GM12864 (cell line): Measurements from ENCODE around the gene SPATA31E1.

Experiments used
- DNase-seq: peaks from one replicate; pipeline ENCODE4 v3.0.0-alpha.2; 2011; ENCODE audit warnings: low read depth
- H3K4me3 ChIP-seq: 2 replicates; pipeline ENCODE4 v1.5.1; 2011; ENCODE audit warnings: mild to moderate bottlenecking, low read depth, low read length, control low read depth
- TF ChIP-seq, protein P1 (sequence below): IDR thresholded peaks from 2 replicates; pipeline ENCODE4 v1.5.1; 2011; ENCODE audit warnings: low read depth, mild to moderate bottlenecking, moderate library complexity, low read length, control low read depth, inconsistent platforms; ENCODE audit errors: missing control alignments

The SPATA31E1 gene

DNA sequence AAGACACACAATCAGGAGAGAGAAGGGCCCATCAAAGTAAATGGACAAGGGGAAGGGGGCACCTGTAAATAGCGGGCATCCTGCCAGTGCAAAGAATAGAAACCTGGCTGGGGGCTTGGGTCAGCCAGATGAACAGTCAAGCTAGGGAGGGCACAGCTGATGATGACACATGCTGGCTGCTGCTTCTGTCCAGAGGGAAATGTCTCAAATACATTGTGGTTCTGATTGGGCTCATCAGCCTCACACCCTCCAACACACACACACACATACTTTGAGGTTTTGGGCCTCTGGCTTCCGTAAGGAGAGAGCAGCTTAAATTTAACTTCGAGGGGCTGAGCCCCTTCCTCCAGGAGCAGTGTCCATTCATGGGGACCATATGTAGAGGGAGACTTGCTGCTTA is 27.6 kb upstream of the SPATA31E1 start:
- no peak overlapping the region for H3K4me3 ChIP-seq
- TF ChIP-seq, protein P1, sequence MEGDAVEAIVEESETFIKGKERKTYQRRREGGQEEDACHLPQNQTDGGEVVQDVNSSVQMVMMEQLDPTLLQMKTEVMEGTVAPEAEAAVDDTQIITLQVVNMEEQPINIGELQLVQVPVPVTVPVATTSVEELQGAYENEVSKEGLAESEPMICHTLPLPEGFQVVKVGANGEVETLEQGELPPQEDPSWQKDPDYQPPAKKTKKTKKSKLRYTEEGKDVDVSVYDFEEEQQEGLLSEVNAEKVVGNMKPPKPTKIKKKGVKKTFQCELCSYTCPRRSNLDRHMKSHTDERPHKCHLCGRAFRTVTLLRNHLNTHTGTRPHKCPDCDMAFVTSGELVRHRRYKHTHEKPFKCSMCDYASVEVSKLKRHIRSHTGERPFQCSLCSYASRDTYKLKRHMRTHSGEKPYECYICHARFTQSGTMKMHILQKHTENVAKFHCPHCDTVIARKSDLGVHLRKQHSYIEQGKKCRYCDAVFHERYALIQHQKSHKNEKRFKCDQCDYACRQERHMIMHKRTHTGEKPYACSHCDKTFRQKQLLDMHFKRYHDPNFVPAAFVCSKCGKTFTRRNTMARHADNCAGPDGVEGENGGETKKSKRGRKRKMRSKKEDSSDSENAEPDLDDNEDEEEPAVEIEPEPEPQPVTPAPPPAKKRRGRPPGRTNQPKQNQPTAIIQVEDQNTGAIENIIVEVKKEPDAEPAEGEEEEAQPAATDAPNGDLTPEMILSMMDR: no peak
- DNase-seq: no peak

DNA sequence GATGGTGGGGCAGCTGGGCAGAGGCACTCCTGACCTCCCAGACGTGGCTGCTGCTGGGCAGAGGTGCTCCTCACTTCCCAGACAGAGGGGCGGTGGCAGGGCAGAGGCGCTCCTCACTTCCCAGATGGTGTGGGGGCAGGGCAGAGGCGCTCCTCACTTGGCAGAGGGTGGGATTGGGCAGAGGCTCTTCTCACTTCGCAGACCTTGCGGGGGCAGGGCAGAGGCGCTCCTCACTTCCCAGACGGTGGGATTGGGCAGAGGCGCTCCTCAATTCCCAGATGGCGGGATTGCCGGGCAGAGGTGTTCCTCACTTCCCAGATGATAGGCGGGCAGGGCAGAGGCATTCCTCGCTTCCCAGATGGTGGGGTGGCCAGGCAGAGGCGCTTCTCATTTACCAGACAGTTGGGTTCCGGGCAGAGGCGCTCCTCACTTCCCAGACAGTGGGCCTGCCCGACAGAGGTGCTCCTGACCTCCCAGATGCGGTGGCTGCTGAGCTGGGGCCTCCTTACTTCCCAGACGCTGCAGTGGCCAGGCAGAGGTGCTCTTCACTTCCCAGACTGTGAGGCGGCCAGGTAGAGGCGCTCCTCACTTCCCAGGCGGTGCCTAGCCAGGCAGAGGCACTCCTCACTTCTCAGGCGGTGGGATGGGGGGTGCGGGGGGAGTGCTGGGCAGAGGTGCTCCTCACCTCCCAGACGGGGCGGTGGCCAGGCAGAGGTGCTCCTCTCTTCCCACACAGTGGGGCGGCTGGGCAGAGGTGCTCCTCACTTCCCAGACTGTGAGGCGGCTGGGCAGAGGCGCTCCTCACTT is 25.3 kb upstream of the SPATA31E1 start:
- TF ChIP-seq, protein P1: no peak
- DNase-seq: no peak
- H3K4me3 ChIP-seq: no peak overlapping the region

DNA sequence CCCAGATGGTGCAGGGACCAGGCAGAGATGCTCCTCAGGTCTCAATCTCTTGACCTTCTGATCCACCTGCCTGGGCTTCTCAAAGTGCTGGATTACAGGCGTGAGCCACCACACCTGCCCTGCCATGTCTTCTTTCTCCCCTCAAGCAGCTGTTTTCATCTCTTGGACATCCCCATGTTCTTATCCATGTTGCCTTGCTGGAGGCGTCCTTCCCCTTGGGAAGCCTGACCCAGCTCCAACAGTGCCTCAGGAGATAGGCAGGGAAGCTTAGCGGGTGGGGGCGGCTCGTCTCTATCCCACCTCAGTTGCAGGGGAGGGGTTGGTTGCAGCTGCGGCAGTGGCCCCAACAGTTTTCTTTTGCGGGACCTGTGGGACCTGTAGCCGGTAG is 24.7 kb upstream of the SPATA31E1 start:
- TF ChIP-seq, protein P1: no peak

DNA sequence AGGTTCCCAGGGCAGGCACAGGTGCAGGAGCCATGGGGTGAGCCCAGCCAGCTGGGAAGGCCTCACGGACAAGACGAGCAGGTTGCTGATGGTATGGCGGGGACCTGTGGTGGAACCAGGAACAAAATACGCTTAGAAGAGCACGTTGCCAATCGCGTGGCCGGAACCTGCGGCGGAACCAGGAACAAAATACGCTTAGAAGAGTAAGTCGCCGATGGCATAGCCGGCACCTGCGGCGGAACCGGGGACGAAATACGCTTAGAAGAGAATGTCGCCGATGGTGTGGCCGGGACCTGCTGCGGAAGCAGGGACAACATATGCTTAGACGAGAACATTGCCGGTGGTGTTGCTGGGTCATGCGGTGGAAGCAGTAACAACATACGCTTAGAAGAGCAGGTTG is 23.5 kb upstream of the SPATA31E1 start:
- TF ChIP-seq, protein P1: no peak
- DNase-seq: no peak
- H3K4me3 ChIP-seq: no peak overlapping the region

More for the DNA sequence above, 24.7 kb upstream of the SPATA31E1 start:
- H3K4me3 ChIP-seq: no peak overlapping the region
- DNase-seq: no peak

DNA sequence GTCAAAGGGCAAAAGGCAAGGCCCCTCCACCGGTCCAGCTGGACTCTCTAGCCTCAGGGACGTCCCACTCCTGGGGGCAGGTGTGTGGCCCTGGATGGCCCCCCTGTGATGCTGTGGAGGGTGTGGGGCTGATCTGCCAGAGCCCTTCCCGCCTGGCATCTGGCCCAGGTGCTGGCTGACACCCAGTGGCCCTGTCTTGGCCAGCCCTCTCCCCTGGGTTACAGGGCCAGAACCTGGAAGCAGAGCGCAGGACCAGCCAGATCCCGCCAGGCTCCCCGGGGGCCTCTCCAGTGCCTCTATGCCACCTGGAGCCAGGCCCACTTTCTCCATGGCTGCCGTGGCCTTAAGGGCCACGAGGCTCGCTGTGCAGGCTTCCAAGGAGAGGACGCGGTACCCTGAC is 22.9 kb upstream of the SPATA31E1 start:
- no peak for DNase-seq
- TF ChIP-seq, protein P1: no peak
- H3K4me3 ChIP-seq: no peak overlapping the region

DNA sequence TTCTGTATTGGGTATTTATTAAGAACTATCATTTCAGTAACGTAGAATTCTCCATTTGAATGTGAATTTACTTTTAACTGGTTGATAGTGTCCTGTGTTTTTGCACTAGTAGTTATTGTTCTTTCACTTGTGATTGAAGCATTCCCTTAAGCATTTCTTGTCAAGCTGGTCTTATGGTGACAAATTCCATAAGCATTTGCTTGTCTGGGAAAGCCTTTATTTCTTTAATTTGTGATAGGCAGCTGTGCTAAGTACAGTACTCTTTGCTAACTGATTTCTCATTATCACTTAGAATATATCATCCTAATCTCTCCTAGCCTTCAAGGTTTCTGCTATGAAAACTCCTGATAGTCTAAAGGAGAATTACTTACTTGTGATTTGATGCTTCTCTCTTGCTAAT is 21.3 kb upstream of the SPATA31E1 start:
- no peak for DNase-seq
- TF ChIP-seq, protein P1: no peak
- no peak overlapping the region for H3K4me3 ChIP-seq
